K562 (cell line): ENCODE data around the gene CFAP53. TPM values are rescaled to one million over a fixed set of nuclear protein-coding genes. Genes with fewer than 3 reads are reported as not detected.

Experiments
- ATAC-seq: fragments of 200-7000 bp; cut with Tn5 transposase; 3 replicates; pipeline ENCODE4 v1.9.1; 2020; ENCODE audit warnings: moderate library complexity
- BruUV-seq: library from RNA; stranded (reverse); fragments of 400-500 nt; replicated peaks from 2 replicates; lab custom pipeline; 2021; lab: Mats Ljungman, UMichigan
- CTCF ChIA-PET: fragments of 300-600 bp; formaldehyde crosslinking; extraction: SDS; loops from one replicate; lab custom pipeline; 2021; ENCODE audit warnings: low intra/inter-chr PET ratio; lab: Yijun Ruan, JAX
- POLR2A ChIA-PET: fragments of 300-600, 350-650 bp; sonication (Branson Sonifier 250); formaldehyde crosslinking; extraction: SDS; loops from one replicate; lab custom pipeline; 2021; ENCODE audit warnings: antibody characterized with exemption, inconsistent platforms; lab: Yijun Ruan, JAX
- DNase-seq, 4 experiments: peaks; one replicate each; pipeline versions ENCODE4 v3.0.0 to v3.0.0-alpha.2; 2011 to 2018; ENCODE audit warnings: low spot score in 3 of 4, mixed read lengths in 3 of 4; ENCODE audit errors: extremely low read depth in 1 of 4
- FAIRE-seq: peaks from 2 replicates; lab custom pipeline; 2011; peaks lifted over from hg19 to GRCh38; lab: Jason Lieb, UNC
- H2AFZ ChIP-seq: 2 replicates; pipeline ENCODE4 v1.6.0; 2011; ENCODE audit warnings: low read depth, low read length, control low read depth, inconsistent platforms
- H3K27ac ChIP-seq: fragments of 200-600 bp; 3 replicates; pipeline ENCODE4 v1.8.0; 2011; ENCODE audit warnings: low read depth, mild to moderate bottlenecking, control low read depth, inconsistent platforms, low read length, moderate library complexity, mixed read lengths; ENCODE audit errors: extremely low read depth
- H3K27me3 ChIP-seq, 2 experiments: fragments of 300-600 bp in 1 of 2; 2 replicates in 1 of 2; 3 replicates in 1 of 2; pipeline versions ENCODE4 v1.6.0 to v1.8.0; 2011; ENCODE audit warnings: inconsistent platforms in 2 of 2, low read length in 2 of 2, mild to moderate bottlenecking in 1 of 2, mixed read lengths in 1 of 2, moderate library complexity in 1 of 2; ENCODE audit not compliant: control insufficient read depth in 2 of 2, insufficient read depth in 2 of 2
- H3K36me3 ChIP-seq: fragments of 300-600 bp; 3 replicates; pipeline ENCODE4 v1.8.0; 2011; ENCODE audit warnings: mild to moderate bottlenecking, low read length, inconsistent platforms; ENCODE audit not compliant: control insufficient read depth, insufficient read depth
- H3K4me1 ChIP-seq, 2 experiments: fragments of 200-600 bp in 1 of 2; replicated peaks in 1 of 2; 2 replicates in 1 of 2; 3 replicates in 1 of 2; pipeline versions ENCODE4 v1.5.1 to v1.8.0; 2011; ENCODE audit warnings: inconsistent platforms in 2 of 2, low read length in 2 of 2, mild to moderate bottlenecking in 1 of 2, mixed read lengths in 1 of 2, moderate library complexity in 1 of 2; ENCODE audit not compliant: control insufficient read depth in 2 of 2, insufficient read depth in 2 of 2
- H3K4me2 ChIP-seq: 2 replicates; pipeline ENCODE4 v1.6.1; 2011; ENCODE audit warnings: low read length, control low read depth, inconsistent platforms, mixed read lengths; ENCODE audit not compliant: insufficient read depth
- H3K4me3 ChIP-seq: fragments of 200-600 bp; sonication (generic), shearing (Covaris generic); 2 replicates; pipeline ENCODE4 v1.5.1; 2016; ENCODE audit warnings: control low read depth, inconsistent platforms
- H3K79me2 ChIP-seq: fragments of 200-600 bp; 3 replicates; pipeline ENCODE4 v1.8.0; 2011; ENCODE audit warnings: low read length, inconsistent platforms; ENCODE audit not compliant: control insufficient read depth, insufficient read depth
- H3K9ac ChIP-seq, 2 experiments: 2 replicates each; pipeline versions ENCODE4 v1.6.0 to v1.6.1; 2011; ENCODE audit warnings: low read depth in 2 of 2, low read length in 2 of 2, control low read depth in 1 of 2, inconsistent platforms in 1 of 2, mild to moderate bottlenecking in 1 of 2, mixed read lengths in 1 of 2; ENCODE audit not compliant: insufficient read depth in 1 of 2
- H3K9me1 ChIP-seq: one replicate; pipeline ENCODE4 v1.6.0; 2011; ENCODE audit warnings: inconsistent platforms, mild to moderate bottlenecking, low read length, moderate library complexity; ENCODE audit not compliant: control insufficient read depth, insufficient read depth
- H3K9me3 ChIP-seq: replicated peaks from 2 replicates; pipeline ENCODE4 v1.5.1; 2011; ENCODE audit warnings: low read depth, low read length, inconsistent platforms; ENCODE audit not compliant: control insufficient read depth, insufficient read depth
- H4K20me1 ChIP-seq: replicated peaks from 2 replicates; pipeline ENCODE4 v1.6.1; 2011; ENCODE audit warnings: low read length, inconsistent platforms, mixed read lengths; ENCODE audit not compliant: control insufficient read depth, insufficient read depth
- ELF2 ChIP-seq: fragments of 250-450 bp; sonication (Bioruptor Pico); IDR thresholded peaks from 2 replicates; pipeline ENCODE4 v1.5.0; 2021; ENCODE audit warnings: mild to moderate bottlenecking
- ESRRA ChIP-seq: fragments of 450-650 bp; IDR thresholded peaks from 2 replicates; pipeline ENCODE4 v1.6.1; 2014; ENCODE audit warnings: low read depth, mild to moderate bottlenecking, moderate library complexity, borderline replicate concordance
- NFIX ChIP-seq: fragments of 250-450 bp; sonication (Bioruptor Pico); IDR thresholded peaks from 2 replicates; pipeline ENCODE4 v1.4.0; 2020; ENCODE audit warnings: low read depth, mild to moderate bottlenecking, moderate library complexity
- TRIM25 ChIP-seq: fragments of 450-650 bp; IDR thresholded peaks from 2 replicates; pipeline ENCODE4 v1.7.0; 2016; ENCODE audit warnings: borderline replicate concordance
- ZBTB26 ChIP-seq: fragments of 450-650 bp; formaldehyde crosslinking; IDR thresholded peaks from 2 replicates; pipeline ENCODE4 v1.4.0; 2022; ENCODE audit warnings: missing genetic modification characterization
- WGBS: fragments of 100-300 bp; shearing (Covaris generic); methylation state at CpG from one replicate; pipeline ENCODE4 v1.1.6; 2016; ENCODE audit warnings: low coverage, mixed read lengths; ENCODE audit not compliant: insufficient coverage; ENCODE audit errors: missing lambda C conversion rate; 5-methylcytosine and 5-hydroxymethylcytosine counted together
- in situ Hi-C: fragments of 300-500 bp; cut with MboI; formaldehyde crosslinking; loops from 4 replicates; pipeline ENCODE4 v1.15.0; 2018; ENCODE audit warnings: inconsistent platforms, mixed read lengths
- intact Hi-C: fragments of 100-400 bp; cut with micrococcal nuclease; formaldehyde crosslinking; loops from 2 replicates; pipeline ENCODE4 v1.14.2; 2022
- polyA plus RNA-seq, 8 experiments: library from polyadenylated mRNA; depleted of rRNA in 4 of 8; stranded (reverse) in 5 of 8; unstranded in 3 of 8; fragments of >200 nt; fragmentation: Nextera tagmentation in 2 of 8; fragmentation: Illumina TruSeq in 1 of 8; extraction: Ambion mirVana in 2 of 8; extraction: Trizol in 1 of 8; gene quantifications; 2 replicates each; pipeline versions ENCODE4 v1.2.1 to v1.2.3, GENCODE V29; 2011 to 2014; ENCODE audit warnings: inconsistent platforms in 1 of 8, missing spikeins in 1 of 8
- total RNA-seq, 7 experiments: library from RNA; depleted of rRNA in 6 of 7; stranded (reverse); fragments of >200 nt in 6 of 7; fragmentation: Illumina TruSeq in 2 of 7; extraction: Trizol in 2 of 7; gene quantifications; 2 replicates each; pipeline versions ENCODE4 v1.2.1 to v1.2.3, GENCODE V29; 2011 to 2021; ENCODE audit warnings: low replicate concordance in 1 of 7

CFAP53 gene
- total and polyA plus RNA-seq, 9 of the 15 experiments (the other 6 are each of a cell fraction or from before 2014, with no cell fraction given) = 0.21 to 1.9 (median 1.2) TPM

- H3K4me3 ChIP-seq = no peak overlapping the region
- intact Hi-C loops (no loop called here), in situ Hi-C loops (no loop called here)
- H3K36me3 ChIP-seq = no peaks in the 10 kb centered on the region
- H3K27ac ChIP-seq = no peak overlapping the region
- CTCF ChIA-PET = no interaction called here
- H2AFZ ChIP-seq = no peak overlapping the region
- ATAC-seq = no peak
- no peak for FAIRE-seq
- no peak for DNase-seq
- no peaks in the 10 kb centered on the region for H3K79me2 ChIP-seq
- POLR2A ChIA-PET = interaction anchor here (0.9 to 1.4 kb wide), 3 partner anchors 8 to 39 kb away, joined by 3 to 7 read pairs (median 4); partner anchors contain the start of gene MYO5B
- no peaks in the 10 kb centered on the region; a peak in 2 of 5 replicates for H3K27me3 ChIP-seq
- H3K9ac ChIP-seq = no peak overlapping the region
- no peaks in the 10 kb centered on the region for H3K9me3 ChIP-seq
- no peaks in the 10 kb centered on the region for H4K20me1 ChIP-seq
- no TSS peak for BruUV-seq
- WGBS = 0% methylated on average over 3 of the region's 3 CpGs
- no peaks in the 10 kb centered on the region for H3K4me1 ChIP-seq
- no peak overlapping the region for H3K4me2 ChIP-seq
- TF ChIP-seq TRIM25 = no peak
- no peak for TF ChIP-seq ELF2 (CRISPR knock-in tag)
- no peak for TF ChIP-seq NFIX
- TF ChIP-seq ZBTB26 (CRISPR knock-in tag) = no peak
- peak; percentile 64; the same call in 1 of the 2 replicates for TF ChIP-seq ESRRA
- no peaks in the 10 kb centered on the region for H3K9me1 ChIP-seq
These were observed 78.6 kb downstream of the CFAP53 start for GRCh38 chr18:50187659-50188058.
